Tibial artery (tissue), 4 donors: ENCODE data around the gene PDSS1.
"Not testable (repeated sequence)": the region's sequence is repeated elsewhere in the genome, so short reads cannot be mapped to it uniquely, and the experiment has no call there.

Experiments used
- DNase-seq, 2 donors: peaks; one replicate each; pipeline ENCODE4 v3.0.0-alpha.2; 2019
- H3K27ac ChIP-seq, 2 donors: fragments of 200-600 bp; sonication (generic) in 1 of 2; 1 replicate in 1 of 2; 2 replicates in 1 of 2; pipeline ENCODE4 v1.5.1; 2018 to 2019; ENCODE audit warnings: mild to moderate bottlenecking in 1 of 2
- H3K27me3 ChIP-seq, 2 donors: fragments of 200-600 bp; sonication (generic) in 1 of 2; one replicate each; pipeline versions ENCODE4 v1.5.1 to v1.6.0; 2016 to 2019
- H3K36me3 ChIP-seq, 3 donors: fragments of 200-600 bp; sonication (generic) in 2 of 3; one replicate each; pipeline ENCODE4 v1.5.1; 2016 to 2019; ENCODE audit warnings: mild to moderate bottlenecking in 2 of 3
- H3K4me1 ChIP-seq, 4 donors: fragments of 200-600 bp; sonication (generic) in 2 of 4; 1 replicate in 3 of 4; 2 replicates in 1 of 4; pipeline ENCODE4 v1.5.1; 2016 to 2019
- H3K4me3 ChIP-seq, 2 donors: fragments of 200-600 bp; sonication (generic) in 1 of 2; 1 replicate in 1 of 2; 2 replicates in 1 of 2; pipeline ENCODE4 v1.5.1; 2018 to 2019; ENCODE audit warnings: mild to moderate bottlenecking in 2 of 2
- H3K9me3 ChIP-seq, 3 donors: fragments of 200-600 bp; sonication (generic) in 1 of 3; one replicate each; pipeline ENCODE4 v1.5.1; 2016 to 2019
- CTCF ChIP-seq, 2 experiments: fragments of 200-600 bp in 1 of 2; fragments of 450-650 bp in 1 of 2; IDR thresholded peaks; one replicate each; pipeline ENCODE4 v1.5.1; 2017 to 2019; ENCODE audit warnings: antibody characterized with exemption in 2 of 2, mild to moderate bottlenecking in 1 of 2, moderate library complexity in 1 of 2
- intact Hi-C: fragments of 100-400 bp; cut with DNase I; formaldehyde crosslinking; loops from one replicate; pipeline ENCODE4 v1.15.0; 2023; ENCODE audit warnings: low total_unique reads

PDSS1 gene

GRCh38 chr10:26787362-26787761 lies 89.9 kb downstream of the PDSS1 start:
- Histone ChIP-seq H3K36me3 (no peaks in the 10 kb centered on the region), H3K9me3 (no peaks in the 10 kb centered on the region), H3K4me1 (peaks cover 0 to 19% (median 4%) of the 10 kb centered on the region in 4 donors), H3K27ac (no peak overlapping the region), H3K27me3 (no peaks in the 10 kb centered on the region), H3K4me3 (no peak overlapping the region)
- no peak for DNase-seq
- intact Hi-C loops = no loop called here
- no peak for TF ChIP-seq CTCF (IDR thresholded peaks at IDR 0.05)

GRCh38 chr10:26789779-26790178 lies 92.3 kb downstream of the PDSS1 start:
- intact Hi-C loops, DNase-seq, H3K27ac ChIP-seq, H3K9me3 ChIP-seq, H3K27me3 ChIP-seq, H3K36me3 ChIP-seq, H3K4me3 ChIP-seq: not testable (repeated sequence)
- peaks cover 0 to 33% (median 4%) of the 10 kb centered on the region in 4 donors for H3K4me1 ChIP-seq

GRCh38 chr10:26790221-26790995 lies 92.9 kb downstream of the PDSS1 start:
- Histone ChIP-seq H3K9me3 (peaks cover 0 to 1% (median 0%) of the 10 kb centered on the region in 3 donors), H3K27ac (no peak overlapping the region), H3K27me3 (no peaks in the 10 kb centered on the region), H3K4me1 (peaks cover 0 to 33% (median 2%) of the 10 kb centered on the region in 4 donors), H3K36me3 (no peaks in the 10 kb centered on the region), H3K4me3 (no peak overlapping the region)
- intact Hi-C loops = no loop called here
- no peak for TF ChIP-seq CTCF (IDR thresholded peaks at IDR 0.05)
- DNase-seq = no peak

- peaks cover 0 to 11% (median 2%) of the 10 kb centered on the region in 3 donors for H3K9me3 ChIP-seq
- no peak overlapping the region for H3K4me3 ChIP-seq
- intact Hi-C loops = no loop called here
- H3K27me3 ChIP-seq = no peaks in the 10 kb centered on the region
- no peaks in the 10 kb centered on the region for H3K36me3 ChIP-seq
- H3K27ac ChIP-seq = no peak overlapping the region
- peaks cover 0 to 33% (median 2%) of the 10 kb centered on the region in 4 donors for H3K4me1 ChIP-seq
- DNase-seq = no peak
- no peak for TF ChIP-seq CTCF (IDR thresholded peaks at IDR 0.05)
Measured at GRCh38 chr10:26792758-26793495, 95.4 kb downstream of the PDSS1 start.
